ENCODE results near the gene MYO9A.
"Not testable (repeated sequence)": the region's sequence is repeated elsewhere in the genome, so short reads cannot be mapped to it uniquely, and the experiment has no call there.

The MYO9A gene

GRCh38 chr15:71885390-71885789 is 232.6 kb downstream of the MYO9A start:
- Histone ChIP-seq H3K9me3 (ENCODE audit: low read length) (no peaks in the 10 kb centered on the region), H3K4me3 (ENCODE audit: low read length) (no peak overlapping the region), H3K36me3 (ENCODE audit: insufficient read depth, low read length) (peaks cover 18% of the 10 kb centered on the region), H3K27me3 (ENCODE audit: insufficient read depth, low read length) (no peaks in the 10 kb centered on the region), H2AFZ (ENCODE audit: low read depth, low read length) (no peak overlapping the region), H3K4me1 (ENCODE audit: insufficient read depth, low read length) (no peaks in the 10 kb centered on the region)

GRCh38 chr15:71883447-71883846 is 234.5 kb downstream of the MYO9A start:
- H3K9me3 ChIP-seq (ENCODE audit: low read length): no peaks in the 10 kb centered on the region
- H3K27me3 ChIP-seq (ENCODE audit: insufficient read depth, low read length): no peaks in the 10 kb centered on the region
- H3K4me1 ChIP-seq (ENCODE audit: insufficient read depth, low read length): peaks cover 2% of the 10 kb centered on the region
- peaks cover 35% of the 10 kb centered on the region for H3K36me3 ChIP-seq (ENCODE audit: insufficient read depth, low read length)
- no peak overlapping the region for H3K4me3 ChIP-seq (ENCODE audit: low read length)
- no peak overlapping the region for H2AFZ ChIP-seq (ENCODE audit: low read depth, low read length)

- H3K4me3 ChIP-seq (ENCODE audit: low read length): no peak overlapping the region
- H3K9me3 ChIP-seq (ENCODE audit: low read length): no peaks in the 10 kb centered on the region
- peaks cover 2% of the 10 kb centered on the region for H3K4me1 ChIP-seq (ENCODE audit: insufficient read depth, low read length)
- peaks cover 34% of the 10 kb centered on the region for H3K36me3 ChIP-seq (ENCODE audit: insufficient read depth, low read length)
- no peaks in the 10 kb centered on the region for H3K27me3 ChIP-seq (ENCODE audit: insufficient read depth, low read length)
- no peak overlapping the region for H2AFZ ChIP-seq (ENCODE audit: low read depth, low read length)
Measured at GRCh38 chr15:71880276-71880675, 237.7 kb downstream of the MYO9A start.

- Histone ChIP-seq H3K4me3 (ENCODE audit: low read length) (no peak overlapping the region), H3K9me3 (ENCODE audit: low read length) (no peaks in the 10 kb centered on the region), H3K27me3 (ENCODE audit: insufficient read depth, low read length) (no peaks in the 10 kb centered on the region), H3K36me3 (ENCODE audit: insufficient read depth, low read length) (peaks cover 13% of the 10 kb centered on the region), H2AFZ (ENCODE audit: low read depth, low read length) (no peak overlapping the region), H3K4me1 (ENCODE audit: insufficient read depth, low read length) (no peaks in the 10 kb centered on the region)
Measured at GRCh38 chr15:71874245-71874644, 243.7 kb downstream of the MYO9A start.

- H3K4me3 ChIP-seq (ENCODE audit: low read length); H3K9me3 ChIP-seq (ENCODE audit: low read length); H2AFZ ChIP-seq (ENCODE audit: low read depth, low read length); H3K27me3 ChIP-seq (ENCODE audit: insufficient read depth, low read length); H3K4me1 ChIP-seq (ENCODE audit: insufficient read depth, low read length): not testable (repeated sequence)
- peaks cover 11% of the 10 kb centered on the region for H3K36me3 ChIP-seq (ENCODE audit: insufficient read depth, low read length)
Measured at GRCh38 chr15:71858232-71858631, 259.7 kb downstream of the MYO9A start.

- no peaks in the 10 kb centered on the region for H3K4me1 ChIP-seq (ENCODE audit: insufficient read depth, low read length)
- H2AFZ ChIP-seq (ENCODE audit: low read depth, low read length): no peak overlapping the region
- H3K9me3 ChIP-seq (ENCODE audit: low read length): no peaks in the 10 kb centered on the region
- H3K36me3 ChIP-seq (ENCODE audit: insufficient read depth, low read length): peaks cover 26% of the 10 kb centered on the region
- H3K27me3 ChIP-seq (ENCODE audit: insufficient read depth, low read length): no peaks in the 10 kb centered on the region
- no peak overlapping the region for H3K4me3 ChIP-seq (ENCODE audit: low read length)
Measured at GRCh38 chr15:71853543-71853942, 264.4 kb downstream of the MYO9A start.

- Histone ChIP-seq H3K36me3 (ENCODE audit: insufficient read depth, low read length) (peaks cover 45% of the 10 kb centered on the region), H3K4me3 (ENCODE audit: low read length) (no peak overlapping the region), H3K9me3 (ENCODE audit: low read length) (no peaks in the 10 kb centered on the region), H2AFZ (ENCODE audit: low read depth, low read length) (no peak overlapping the region), H3K4me1 (ENCODE audit: insufficient read depth, low read length) (no peaks in the 10 kb centered on the region), H3K27me3 (ENCODE audit: insufficient read depth, low read length) (no peaks in the 10 kb centered on the region)
Measured at GRCh38 chr15:71844916-71845315, 273.0 kb downstream of the MYO9A start.

- Histone ChIP-seq H3K4me1 (ENCODE audit: insufficient read depth, low read length) (no peaks in the 10 kb centered on the region), H3K4me3 (ENCODE audit: low read length) (no peak overlapping the region), H2AFZ (ENCODE audit: low read depth, low read length) (no peak overlapping the region), H3K27me3 (ENCODE audit: insufficient read depth, low read length) (no peaks in the 10 kb centered on the region), H3K9me3 (ENCODE audit: low read length) (no peaks in the 10 kb centered on the region), H3K36me3 (ENCODE audit: insufficient read depth, low read length) (peaks cover 18% of the 10 kb centered on the region)
Measured at GRCh38 chr15:71841563-71841962, 276.4 kb downstream of the MYO9A start.

GRCh38 chr15:71830981-71831380 is 287.0 kb downstream of the MYO9A start:
- Histone ChIP-seq H3K27me3 (ENCODE audit: insufficient read depth, low read length) (no peaks in the 10 kb centered on the region), H3K9me3 (ENCODE audit: low read length) (peaks cover 3% of the 10 kb centered on the region), H3K4me3 (ENCODE audit: low read length) (no peak overlapping the region), H3K36me3 (ENCODE audit: insufficient read depth, low read length) (peaks cover 27% of the 10 kb centered on the region), H2AFZ (ENCODE audit: low read depth, low read length) (no peak overlapping the region), H3K4me1 (ENCODE audit: insufficient read depth, low read length) (no peaks in the 10 kb centered on the region)

- Histone ChIP-seq H3K36me3 (ENCODE audit: insufficient read depth, low read length) (peaks cover 32% of the 10 kb centered on the region), H3K4me1 (ENCODE audit: insufficient read depth, low read length) (no peaks in the 10 kb centered on the region), H3K27me3 (ENCODE audit: insufficient read depth, low read length) (no peaks in the 10 kb centered on the region), H3K9me3 (ENCODE audit: low read length) (peaks cover 21% of the 10 kb centered on the region), H2AFZ (ENCODE audit: low read depth, low read length) (no peak overlapping the region), H3K4me3 (ENCODE audit: low read length) (no peak overlapping the region)
Measured at GRCh38 chr15:71826196-71826595, 291.8 kb downstream of the MYO9A start.

- H3K4me3 ChIP-seq (ENCODE audit: low read length): no peak overlapping the region
- no peak overlapping the region for H2AFZ ChIP-seq (ENCODE audit: low read depth, low read length)
- peaks cover 32% of the 10 kb centered on the region for H3K36me3 ChIP-seq (ENCODE audit: insufficient read depth, low read length)
- peaks cover 28% of the 10 kb centered on the region for H3K9me3 ChIP-seq (ENCODE audit: low read length)
- no peaks in the 10 kb centered on the region for H3K4me1 ChIP-seq (ENCODE audit: insufficient read depth, low read length)
- H3K27me3 ChIP-seq (ENCODE audit: insufficient read depth, low read length): no peaks in the 10 kb centered on the region
Measured at GRCh38 chr15:71825021-71825730, 292.8 kb downstream of the MYO9A start.

- peaks cover 22% of the 10 kb centered on the region for H3K36me3 ChIP-seq (ENCODE audit: insufficient read depth, low read length)
- H3K4me3 ChIP-seq (ENCODE audit: low read length): no peak overlapping the region
- H3K9me3 ChIP-seq (ENCODE audit: low read length): peaks cover 30% of the 10 kb centered on the region
- H3K4me1 ChIP-seq (ENCODE audit: insufficient read depth, low read length): no peaks in the 10 kb centered on the region
- no peaks in the 10 kb centered on the region for H3K27me3 ChIP-seq (ENCODE audit: insufficient read depth, low read length)
- H2AFZ ChIP-seq (ENCODE audit: low read depth, low read length): no peak overlapping the region
Measured at GRCh38 chr15:71823801-71824200, 294.1 kb downstream of the MYO9A start.

GRCh38 chr15:71822890-71823630 is 294.9 kb downstream of the MYO9A start:
- Histone ChIP-seq H3K4me3 (ENCODE audit: low read length) (no peak overlapping the region), H3K9me3 (ENCODE audit: low read length) (peaks cover 33% of the 10 kb centered on the region), H2AFZ (ENCODE audit: low read depth, low read length) (no peak overlapping the region), H3K36me3 (ENCODE audit: insufficient read depth, low read length) (peaks cover 22% of the 10 kb centered on the region), H3K27me3 (ENCODE audit: insufficient read depth, low read length) (no peaks in the 10 kb centered on the region), H3K4me1 (ENCODE audit: insufficient read depth, low read length) (no peaks in the 10 kb centered on the region)
